ENCODE data around the gene GNG7.

GRCh38 chr19:2507109-2507508 is 195.4 kb downstream of the GNG7 start:
- no peak for TF ChIP-seq CTCF (conservative IDR thresholded peaks at IDR 0.05 in 1 of 2, IDR thresholded peaks at IDR 0.05 in 1 of 2; ENCODE audit: extremely low read depth in 1 of 2, insufficient read depth in 1 of 2, low read depth in 1 of 2, low read length in 2 of 2)
- no peak for TF ChIP-seq EZH2 (IDR thresholded peaks at IDR 0.05; ENCODE audit: borderline replicate concordance, low read length)

Measured in mammary epithelial cell (primary cell).